PC-9 (cell line): ENCODE data around the gene FCGR3B.
"Not testable (repeated sequence)": the region's sequence is repeated elsewhere in the genome, so short reads cannot be mapped to it uniquely, and the experiment has no call there.

ENCODE experiments used
- CTCF ChIP-seq: fragments of 200-600 bp; sonication (generic); conservative IDR thresholded peaks from 2 replicates; pipeline ENCODE4 v1.6.1; 2017; ENCODE audit warnings: mixed run types, antibody characterized with exemption, mild to moderate bottlenecking, moderate library complexity
- EZH2 ChIP-seq: fragments of 200-600 bp; sonication (generic); IDR thresholded peaks from 2 replicates; pipeline ENCODE4 v1.8.0; 2017; ENCODE audit warnings: antibody characterized with exemption, low read depth

DNA sequence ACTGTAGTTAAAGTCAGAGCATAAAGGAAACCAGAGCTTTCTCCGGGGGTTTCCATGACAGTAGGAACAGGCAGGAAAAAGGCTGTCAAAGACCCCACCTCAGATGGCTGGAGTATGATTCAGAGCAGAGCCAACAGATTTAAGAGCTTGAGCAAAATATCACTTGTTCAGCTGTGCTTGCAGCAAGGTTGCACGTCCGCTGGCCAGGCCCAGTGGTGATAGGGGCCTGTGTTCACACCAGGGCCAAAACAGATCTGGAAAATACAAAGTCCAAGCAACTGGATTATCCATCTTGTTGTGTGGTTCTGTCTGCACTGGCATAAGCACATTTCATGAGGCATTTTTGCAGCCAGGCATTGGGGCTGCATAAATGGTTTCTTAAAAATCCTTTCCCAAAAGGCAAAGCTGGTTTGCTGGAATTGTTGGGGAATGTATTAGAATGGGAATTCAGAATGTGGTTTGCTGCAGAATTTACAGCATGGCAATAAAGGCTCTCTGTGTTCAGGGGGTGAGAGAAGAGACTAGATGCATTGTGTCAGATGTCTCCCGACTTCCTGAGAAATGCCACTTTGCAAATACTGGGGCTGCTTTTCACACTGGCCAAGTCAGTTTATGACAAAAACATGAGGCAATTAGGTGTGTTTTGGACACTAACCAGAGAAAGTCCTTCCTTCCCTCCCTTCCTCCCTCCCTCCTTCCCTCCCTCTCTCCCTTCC, 36.5 kb downstream of the FCGR3B start:
- TF ChIP-seq CTCF, EZH2: not testable (repeated sequence)
